ENCODE results near the gene AFAP1. TPM values are rescaled to one million over a fixed set of nuclear protein-coding genes. Genes with fewer than 3 reads are reported as not detected.

Gene AFAP1
- total RNA-seq, 1 experiment from 2014 or later, result 94.7 TPM

DNA sequence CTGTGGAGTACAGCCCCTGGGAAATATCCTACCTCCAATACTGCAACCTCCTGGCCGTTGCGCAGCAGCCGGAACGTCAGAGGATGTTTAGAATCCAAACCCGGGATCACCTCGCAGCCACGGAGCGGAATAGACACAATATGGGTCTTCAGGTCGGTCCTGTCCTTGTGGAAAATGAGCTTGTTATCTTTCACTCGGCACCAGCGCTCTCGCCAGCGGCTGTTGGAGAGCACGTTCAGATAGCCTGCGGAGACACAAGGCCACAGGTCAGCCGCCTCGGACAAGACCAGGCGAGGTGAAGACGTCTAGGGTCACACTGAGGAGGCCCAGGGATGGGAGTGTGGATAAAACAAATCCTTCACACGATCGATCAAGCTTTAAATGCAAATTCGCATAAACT is 139.3 kb downstream of the AFAP1 start:
- Histone ChIP-seq H3K27ac (ENCODE audit: low read length) (no peak overlapping the region), H3K36me3 (ENCODE audit: control insufficient read depth, insufficient read depth, low read length) (peaks cover 29% of the 10 kb centered on the region), H3K9me3 (ENCODE audit: control insufficient read depth, insufficient read depth, low read depth, low read length) (no peaks in the 10 kb centered on the region), H3K27me3 (ENCODE audit: control insufficient read depth, insufficient read depth, low read length) (no peaks in the 10 kb centered on the region), H3K4me1 (ENCODE audit: control insufficient read depth, insufficient read depth, low read length) (peaks cover 26% of the 10 kb centered on the region), H3K4me3 (ENCODE audit: low read depth in 2 of 2, low read length in 2 of 2) (no peak overlapping the region)
- ATAC-seq (no peak), DNase-seq (ENCODE audit: low read depth, low spot score) (no peak)
- no peak for TF ChIP-seq POLR2AphosphoS5 (IDR thresholded peaks at IDR 0.05; ENCODE audit: low read depth, low read length)
- no peak for TF ChIP-seq TCF7L2 (IDR thresholded peaks at IDR 0.05; ENCODE audit: low read depth, low read length)
- TF ChIP-seq SIN3A (IDR thresholded peaks at IDR 0.05; ENCODE audit: borderline replicate concordance, insufficient read depth, low read depth, low read length), result no peak
- TF ChIP-seq, protein P1, sequence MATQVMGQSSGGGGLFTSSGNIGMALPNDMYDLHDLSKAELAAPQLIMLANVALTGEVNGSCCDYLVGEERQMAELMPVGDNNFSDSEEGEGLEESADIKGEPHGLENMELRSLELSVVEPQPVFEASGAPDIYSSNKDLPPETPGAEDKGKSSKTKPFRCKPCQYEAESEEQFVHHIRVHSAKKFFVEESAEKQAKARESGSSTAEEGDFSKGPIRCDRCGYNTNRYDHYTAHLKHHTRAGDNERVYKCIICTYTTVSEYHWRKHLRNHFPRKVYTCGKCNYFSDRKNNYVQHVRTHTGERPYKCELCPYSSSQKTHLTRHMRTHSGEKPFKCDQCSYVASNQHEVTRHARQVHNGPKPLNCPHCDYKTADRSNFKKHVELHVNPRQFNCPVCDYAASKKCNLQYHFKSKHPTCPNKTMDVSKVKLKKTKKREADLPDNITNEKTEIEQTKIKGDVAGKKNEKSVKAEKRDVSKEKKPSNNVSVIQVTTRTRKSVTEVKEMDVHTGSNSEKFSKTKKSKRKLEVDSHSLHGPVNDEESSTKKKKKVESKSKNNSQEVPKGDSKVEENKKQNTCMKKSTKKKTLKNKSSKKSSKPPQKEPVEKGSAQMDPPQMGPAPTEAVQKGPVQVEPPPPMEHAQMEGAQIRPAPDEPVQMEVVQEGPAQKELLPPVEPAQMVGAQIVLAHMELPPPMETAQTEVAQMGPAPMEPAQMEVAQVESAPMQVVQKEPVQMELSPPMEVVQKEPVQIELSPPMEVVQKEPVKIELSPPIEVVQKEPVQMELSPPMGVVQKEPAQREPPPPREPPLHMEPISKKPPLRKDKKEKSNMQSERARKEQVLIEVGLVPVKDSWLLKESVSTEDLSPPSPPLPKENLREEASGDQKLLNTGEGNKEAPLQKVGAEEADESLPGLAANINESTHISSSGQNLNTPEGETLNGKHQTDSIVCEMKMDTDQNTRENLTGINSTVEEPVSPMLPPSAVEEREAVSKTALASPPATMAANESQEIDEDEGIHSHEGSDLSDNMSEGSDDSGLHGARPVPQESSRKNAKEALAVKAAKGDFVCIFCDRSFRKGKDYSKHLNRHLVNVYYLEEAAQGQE (IDR thresholded peaks at IDR 0.05; ENCODE audit: insufficient read depth in 1 of 2, low read depth in 2 of 2, low read length in 1 of 2), result no peak
- TF ChIP-seq, protein P2, sequence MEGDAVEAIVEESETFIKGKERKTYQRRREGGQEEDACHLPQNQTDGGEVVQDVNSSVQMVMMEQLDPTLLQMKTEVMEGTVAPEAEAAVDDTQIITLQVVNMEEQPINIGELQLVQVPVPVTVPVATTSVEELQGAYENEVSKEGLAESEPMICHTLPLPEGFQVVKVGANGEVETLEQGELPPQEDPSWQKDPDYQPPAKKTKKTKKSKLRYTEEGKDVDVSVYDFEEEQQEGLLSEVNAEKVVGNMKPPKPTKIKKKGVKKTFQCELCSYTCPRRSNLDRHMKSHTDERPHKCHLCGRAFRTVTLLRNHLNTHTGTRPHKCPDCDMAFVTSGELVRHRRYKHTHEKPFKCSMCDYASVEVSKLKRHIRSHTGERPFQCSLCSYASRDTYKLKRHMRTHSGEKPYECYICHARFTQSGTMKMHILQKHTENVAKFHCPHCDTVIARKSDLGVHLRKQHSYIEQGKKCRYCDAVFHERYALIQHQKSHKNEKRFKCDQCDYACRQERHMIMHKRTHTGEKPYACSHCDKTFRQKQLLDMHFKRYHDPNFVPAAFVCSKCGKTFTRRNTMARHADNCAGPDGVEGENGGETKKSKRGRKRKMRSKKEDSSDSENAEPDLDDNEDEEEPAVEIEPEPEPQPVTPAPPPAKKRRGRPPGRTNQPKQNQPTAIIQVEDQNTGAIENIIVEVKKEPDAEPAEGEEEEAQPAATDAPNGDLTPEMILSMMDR (IDR thresholded peaks at IDR 0.05), result no peak
- in situ Hi-C loops (cut with HindIII; ENCODE audit: low pct_unique_long_range_greater_than_20kb, low sequenced_read_pairs), result no loop called here
- CTCF ChIA-PET, result no interaction called here
- BruUV-seq (replicated peaks), result no TSS peak
- intact Hi-C loops (cut with micrococcal nuclease; ENCODE audit: unreplicated experiment), result no loop called here
- POLR2A ChIA-PET, result no interaction called here

DNA sequence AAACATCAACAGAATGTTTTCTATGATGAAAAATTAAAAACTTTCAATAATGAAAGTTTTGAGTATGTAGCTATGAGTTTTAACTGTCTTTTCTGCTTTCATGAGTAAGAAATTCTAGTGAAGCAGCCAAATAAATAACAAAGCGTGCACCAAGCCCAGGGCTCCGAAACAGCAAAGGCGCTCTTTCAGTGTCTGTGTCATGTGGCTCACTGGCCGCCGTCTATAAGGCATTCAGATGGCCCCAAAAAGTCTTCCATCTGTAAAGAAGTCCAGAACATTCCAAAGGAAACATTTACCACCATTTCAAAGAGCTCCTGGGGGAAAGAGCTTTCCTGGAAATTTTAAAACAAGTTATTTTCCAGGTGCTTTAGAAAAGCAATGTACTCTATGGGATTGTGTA is 139.9 kb downstream of the AFAP1 start:
- H3K36me3 ChIP-seq (ENCODE audit: control insufficient read depth, insufficient read depth, low read length), result peaks cover 29% of the 10 kb centered on the region
- BruUV-seq (replicated peaks), result no TSS peak
- no peaks in the 10 kb centered on the region for H3K9me3 ChIP-seq (ENCODE audit: control insufficient read depth, insufficient read depth, low read depth, low read length)
- DNase-seq (ENCODE audit: low read depth, low spot score) (no peak), ATAC-seq (no peak)
- intact Hi-C loops (cut with micrococcal nuclease; ENCODE audit: unreplicated experiment) (no loop called here), in situ Hi-C loops (cut with HindIII; ENCODE audit: low pct_unique_long_range_greater_than_20kb, low sequenced_read_pairs) (no loop called here)
- ChIA-PET POLR2A (no interaction called here), CTCF (no interaction called here)
- no peak for TF ChIP-seq TCF7L2 (IDR thresholded peaks at IDR 0.05; ENCODE audit: low read depth, low read length)
- TF ChIP-seq, protein P2 (IDR thresholded peaks at IDR 0.05), result no peak
- TF ChIP-seq SIN3A (IDR thresholded peaks at IDR 0.05; ENCODE audit: borderline replicate concordance, insufficient read depth, low read depth, low read length), result no peak
- TF ChIP-seq, protein P1 (IDR thresholded peaks at IDR 0.05; ENCODE audit: insufficient read depth in 1 of 2, low read depth in 2 of 2, low read length in 1 of 2), result no peak
- TF ChIP-seq POLR2AphosphoS5 (IDR thresholded peaks at IDR 0.05; ENCODE audit: low read depth, low read length), result no peak
- H3K4me1 ChIP-seq (ENCODE audit: control insufficient read depth, insufficient read depth, low read length), result peaks cover 19% of the 10 kb centered on the region
- H3K27me3 ChIP-seq (ENCODE audit: control insufficient read depth, insufficient read depth, low read length), result no peaks in the 10 kb centered on the region
- no peak overlapping the region for H3K4me3 ChIP-seq (ENCODE audit: low read depth in 2 of 2, low read length in 2 of 2)
- no peak overlapping the region for H3K27ac ChIP-seq (ENCODE audit: low read length)
